PC-9 (cell line): ENCODE measurements around the gene L1CAM. TPM values are rescaled to one million over a fixed set of nuclear protein-coding genes. Genes with fewer than 3 reads are reported as not detected.
A peak's percentile ranks its signal among the peaks of the same experiment; 100 is the strongest.

Experiments
- BruUV-seq: library from RNA; stranded (reverse); fragments of 400-500 nt; replicated peaks from 2 replicates; lab custom pipeline; 2021; lab: Mats Ljungman, UMichigan
- CTCF ChIA-PET: fragments of 300-600 bp; sonication (Branson Sonifier 250); formaldehyde crosslinking; loops from one replicate; lab custom pipeline; 2022; ENCODE audit warnings: antibody characterized with exemption; lab: Charles Lee
- POLR2A ChIA-PET: fragments of 300-600 bp; sonication (Branson Sonifier 250); formaldehyde crosslinking; loops from one replicate; lab custom pipeline; 2022; ENCODE audit warnings: antibody characterized with exemption; ENCODE audit not compliant: unreplicated experiment; lab: Charles Lee
- DNase-seq, 2 experiments: peaks; one replicate each; pipeline versions ENCODE4 v3.0.0 to v3.0.0-alpha.2; 2015 to 2022; ENCODE audit warnings: mixed read lengths in 1 of 2
- H2AFZ ChIP-seq: fragments of 200-600 bp; sonication (generic); 2 replicates; pipeline ENCODE4 v1.8.1; 2017; ENCODE audit warnings: antibody characterized with exemption
- H3F3A ChIP-seq: fragments of 200-600 bp; sonication (generic); 2 replicates; pipeline ENCODE4 v1.8.1; 2017; ENCODE audit warnings: antibody characterized with exemption, mild to moderate bottlenecking, low read depth; ENCODE audit not compliant: insufficient read depth
- H3K27ac ChIP-seq: fragments of 200-600 bp; sonication (generic); 2 replicates; pipeline ENCODE4 v1.6.1; 2016; ENCODE audit warnings: mixed run types
- H3K27me3 ChIP-seq: fragments of 200-600 bp; sonication (generic); 2 replicates; pipeline ENCODE4 v1.6.1; 2016; ENCODE audit warnings: low read depth, mixed run types; ENCODE audit not compliant: insufficient read depth
- H3K36me3 ChIP-seq: fragments of 200-600 bp; sonication (generic); 2 replicates; pipeline ENCODE4 v1.6.1; 2016; ENCODE audit warnings: low read depth, mixed run types
- H3K4me1 ChIP-seq: fragments of 200-600 bp; sonication (generic); replicated peaks from 2 replicates; pipeline ENCODE4 v1.6.1; 2016; ENCODE audit warnings: mixed run types; ENCODE audit not compliant: insufficient read depth
- H3K4me2 ChIP-seq: fragments of 200-600 bp; sonication (generic); 2 replicates; pipeline ENCODE4 v1.6.1; 2017; ENCODE audit warnings: mixed run types
- H3K4me3 ChIP-seq: fragments of 200-600 bp; sonication (generic); 2 replicates; pipeline ENCODE4 v1.6.1; 2016; ENCODE audit warnings: mixed run types
- H3K79me2 ChIP-seq: fragments of 200-600 bp; sonication (generic); 2 replicates; pipeline ENCODE4 v1.6.1; 2017; ENCODE audit warnings: low read depth, mixed run types
- H3K9me2 ChIP-seq: fragments of 200-600 bp; sonication (generic); 2 replicates; pipeline ENCODE4 v1.8.1; 2017; ENCODE audit warnings: mild to moderate bottlenecking; ENCODE audit not compliant: insufficient read depth
- H3K9me3 ChIP-seq: fragments of 200-600 bp; sonication (generic); 2 replicates; pipeline ENCODE4 v1.8.1; 2016; ENCODE audit warnings: low read depth; ENCODE audit not compliant: insufficient read depth
- H4K20me1 ChIP-seq: fragments of 200-600 bp; sonication (generic); 2 replicates; pipeline ENCODE4 v1.8.1; 2017; ENCODE audit not compliant: insufficient read depth
- CTCF ChIP-seq: fragments of 200-600 bp; sonication (generic); conservative IDR thresholded peaks from 2 replicates; pipeline ENCODE4 v1.6.1; 2017; ENCODE audit warnings: mixed run types, antibody characterized with exemption, mild to moderate bottlenecking, moderate library complexity
- EZH2 ChIP-seq: fragments of 200-600 bp; sonication (generic); IDR thresholded peaks from 2 replicates; pipeline ENCODE4 v1.8.0; 2017; ENCODE audit warnings: antibody characterized with exemption, low read depth
- intact Hi-C: fragments of 100-400 bp; cut with micrococcal nuclease; formaldehyde crosslinking; loops from one replicate; pipeline ENCODE4 v1.10.0; 2022; ENCODE audit not compliant: unreplicated experiment
- total RNA-seq: library from RNA; stranded (reverse); gene quantifications from 2 replicates; pipeline ENCODE4 v1.2.3, GENCODE V29; 2021

The L1CAM gene
- total RNA-seq, 1 experiment from 2014 or later = 68.8 TPM

- no peaks in the 10 kb centered on the region for H3K79me2 ChIP-seq
- H4K20me1 ChIP-seq = no peaks in the 10 kb centered on the region
- ChIA-PET CTCF (no interaction called here), POLR2A (no interaction called here)
- no peak overlapping the region for H3K4me2 ChIP-seq
- no peak overlapping the region for H2AFZ ChIP-seq
- TF ChIP-seq CTCF (no peak), EZH2 (no peak)
- peaks cover 5% of the 10 kb centered on the region for H3F3A ChIP-seq
- H3K9me2 ChIP-seq = no peaks in the 10 kb centered on the region
- no peak overlapping the region for H3K4me3 ChIP-seq
- DNase-seq = no peak
- H3K27me3 ChIP-seq = no peaks in the 10 kb centered on the region
- H3K27ac ChIP-seq = no peak overlapping the region
- BruUV-seq = no TSS peak
- intact Hi-C loops = loop anchor here (2.0 kb wide), 3 partner anchors 15 to 107 kb away; partner anchors contain the start of genes IDH3G, L1CAM and SSR4
- no peaks in the 10 kb centered on the region for H3K9me3 ChIP-seq
- H3K36me3 ChIP-seq = no peaks in the 10 kb centered on the region
- H3K4me1 ChIP-seq = peaks cover 25% of the 10 kb centered on the region
Observed at GRCh38 chrX:153901753-153902140, 15.8 kb upstream of the L1CAM start.

DNA sequence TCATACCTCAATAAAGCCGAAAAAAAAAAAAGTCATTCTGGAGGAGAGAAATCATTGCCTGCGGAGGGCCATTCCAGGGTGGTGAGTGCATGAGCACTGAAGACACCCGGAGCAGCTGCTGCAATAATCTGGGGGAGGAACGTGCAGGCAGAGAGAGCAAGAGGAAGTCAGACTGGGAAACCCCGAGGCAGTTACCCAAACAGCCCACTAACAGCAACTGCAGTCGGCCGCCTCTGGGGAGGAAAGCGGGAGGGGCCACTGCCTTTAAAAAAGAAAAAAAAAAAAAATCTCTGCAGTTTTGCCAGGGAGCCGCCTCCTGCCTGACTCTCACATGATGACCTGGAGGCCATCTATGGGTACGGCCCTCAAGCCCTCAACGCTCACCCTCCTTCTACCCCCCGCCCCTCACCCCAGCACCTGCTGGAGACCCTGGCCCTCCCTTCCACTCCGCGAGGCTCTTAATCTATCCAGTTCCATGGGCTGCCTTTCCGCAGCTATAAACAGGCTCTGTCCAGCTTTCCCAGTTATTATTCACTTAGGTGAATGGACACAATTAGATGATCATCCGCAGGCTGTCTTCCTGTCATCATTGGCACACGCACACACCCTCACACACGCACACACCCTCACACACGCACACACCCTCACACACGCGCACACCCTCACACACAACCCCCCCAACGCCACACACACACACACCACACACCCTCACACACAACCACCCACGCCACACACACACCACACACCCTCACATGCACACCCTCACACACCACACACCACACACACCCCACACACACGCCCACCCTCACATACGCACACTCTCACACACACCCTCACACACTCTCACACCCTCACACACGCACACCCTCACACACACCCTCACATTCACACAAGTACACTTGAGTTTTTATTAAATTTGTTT lies 15.1 kb upstream of the L1CAM start:
- intact Hi-C loops = loop anchor here (2.0 kb wide), 3 partner anchors 14 to 106 kb away; partner anchors contain the start of genes IDH3G, L1CAM and SSR4
- no peak overlapping the region for H2AFZ ChIP-seq
- DNase-seq = peak; percentile 79 to 83
- CTCF ChIA-PET = interaction anchor here (0.7 kb wide), 2 partner anchors 14 to 158 kb away, joined by 5 read pairs; no protein-coding TSS in a partner anchor
- H3K27me3 ChIP-seq = no peaks in the 10 kb centered on the region
- no peak overlapping the region for H3K4me3 ChIP-seq
- H4K20me1 ChIP-seq = no peaks in the 10 kb centered on the region
- no TSS peak for BruUV-seq
- H3F3A ChIP-seq = peaks cover 5% of the 10 kb centered on the region
- H3K4me1 ChIP-seq = peaks cover 25% of the 10 kb centered on the region
- H3K36me3 ChIP-seq = no peaks in the 10 kb centered on the region
- H3K9me3 ChIP-seq = no peaks in the 10 kb centered on the region
- 0 out of 2 replicates have a peak overlapping the region, but pooled peaks have one; percentile 16 for H3K27ac ChIP-seq
- H3K79me2 ChIP-seq = no peaks in the 10 kb centered on the region
- POLR2A ChIA-PET = interaction anchor here (0.6 kb wide), 1 partner anchor 10 kb away, joined by 3 read pairs; no protein-coding TSS in a partner anchor
- TF ChIP-seq EZH2 (no peak), CTCF (no peak)
- H3K9me2 ChIP-seq = no peaks in the 10 kb centered on the region
- H3K4me2 ChIP-seq = peak overlapping the region; percentile 46

GRCh38 chrX:153897899-153898298 lies 11.9 kb upstream of the L1CAM start:
- H3K4me2 ChIP-seq = no peak overlapping the region
- H3K36me3 ChIP-seq = no peaks in the 10 kb centered on the region
- BruUV-seq = no TSS peak
- no peak for DNase-seq
- no peaks in the 10 kb centered on the region for H3K9me3 ChIP-seq
- no peaks in the 10 kb centered on the region for H4K20me1 ChIP-seq
- H3K79me2 ChIP-seq = no peaks in the 10 kb centered on the region
- no peak overlapping the region for H3K4me3 ChIP-seq
- H2AFZ ChIP-seq = no peak overlapping the region
- no peaks in the 10 kb centered on the region for H3K9me2 ChIP-seq
- no peak for TF ChIP-seq EZH2
- TF ChIP-seq CTCF = no peak
- peaks cover 5% of the 10 kb centered on the region for H3F3A ChIP-seq
- ChIA-PET CTCF (no interaction called here), POLR2A (no interaction called here)
- no peaks in the 10 kb centered on the region for H3K27me3 ChIP-seq
- intact Hi-C loops = no loop called here
- H3K4me1 ChIP-seq = peaks cover 24% of the 10 kb centered on the region
- no peak overlapping the region for H3K27ac ChIP-seq
